Subcutaneous adipose tissue (tissue), 4 donors: Measurements from ENCODE around the gene B3GAT2. TPM values are rescaled to one million over a fixed set of nuclear protein-coding genes. Genes with fewer than 3 reads are reported as not detected.

Experiments
- total RNA-seq, 4 donors: library from RNA; depleted of rRNA; stranded (reverse); fragments of >200 nt; gene quantifications; one replicate each; pipeline ENCODE4 v1.1.0, GENCODE V29; 2016
- TF ChIP-seq, protein P1 (sequence below): fragments of 450-650 bp; IDR thresholded peaks from one replicate; pipeline ENCODE4 v1.5.1; 2016; ENCODE audit warnings: low read depth, mild to moderate bottlenecking, control low read depth, antibody characterized with exemption, moderate library complexity

The B3GAT2 gene
- total RNA-seq, 4 donors from 2014 or later, result not detected

DNA sequence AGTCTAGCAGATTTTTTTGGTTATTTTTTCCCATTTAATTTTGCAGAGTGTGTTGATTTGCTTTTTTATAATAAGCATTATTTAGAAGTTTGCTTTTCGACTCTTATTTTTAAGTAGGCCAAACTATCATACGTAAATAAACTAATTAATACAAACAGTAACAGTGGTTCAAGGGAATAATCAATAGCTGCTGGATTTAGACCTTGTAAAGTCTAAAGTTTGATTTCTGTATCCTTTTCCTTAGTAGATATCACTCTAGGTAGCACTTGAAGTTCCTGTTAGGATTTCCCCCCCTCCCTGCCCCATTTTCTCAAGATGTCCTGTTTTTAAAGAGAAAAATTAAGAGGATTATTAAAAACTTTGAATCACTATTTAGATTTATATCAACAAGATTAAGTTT is 136.1 kb downstream of the B3GAT2 start:
- TF ChIP-seq, protein P1, sequence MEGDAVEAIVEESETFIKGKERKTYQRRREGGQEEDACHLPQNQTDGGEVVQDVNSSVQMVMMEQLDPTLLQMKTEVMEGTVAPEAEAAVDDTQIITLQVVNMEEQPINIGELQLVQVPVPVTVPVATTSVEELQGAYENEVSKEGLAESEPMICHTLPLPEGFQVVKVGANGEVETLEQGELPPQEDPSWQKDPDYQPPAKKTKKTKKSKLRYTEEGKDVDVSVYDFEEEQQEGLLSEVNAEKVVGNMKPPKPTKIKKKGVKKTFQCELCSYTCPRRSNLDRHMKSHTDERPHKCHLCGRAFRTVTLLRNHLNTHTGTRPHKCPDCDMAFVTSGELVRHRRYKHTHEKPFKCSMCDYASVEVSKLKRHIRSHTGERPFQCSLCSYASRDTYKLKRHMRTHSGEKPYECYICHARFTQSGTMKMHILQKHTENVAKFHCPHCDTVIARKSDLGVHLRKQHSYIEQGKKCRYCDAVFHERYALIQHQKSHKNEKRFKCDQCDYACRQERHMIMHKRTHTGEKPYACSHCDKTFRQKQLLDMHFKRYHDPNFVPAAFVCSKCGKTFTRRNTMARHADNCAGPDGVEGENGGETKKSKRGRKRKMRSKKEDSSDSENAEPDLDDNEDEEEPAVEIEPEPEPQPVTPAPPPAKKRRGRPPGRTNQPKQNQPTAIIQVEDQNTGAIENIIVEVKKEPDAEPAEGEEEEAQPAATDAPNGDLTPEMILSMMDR, result no peak

DNA sequence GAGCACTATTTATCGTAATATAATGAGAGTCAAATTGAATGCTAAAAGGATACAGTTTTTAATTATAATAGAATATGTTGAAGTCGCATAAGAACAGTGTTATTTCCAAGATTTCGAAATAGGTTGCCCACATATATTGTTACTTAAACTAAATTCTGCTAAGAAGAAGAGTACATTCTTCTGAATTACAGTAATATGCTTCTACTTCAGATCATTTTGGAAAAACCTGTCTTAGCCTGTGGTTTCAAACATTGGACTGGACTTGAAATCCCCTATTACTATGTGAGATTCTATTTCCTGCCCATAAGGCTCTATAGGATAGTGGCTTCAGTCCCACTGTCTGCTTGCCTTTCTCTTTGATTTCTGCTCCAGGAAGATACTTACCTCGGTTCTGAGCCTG is 137.2 kb downstream of the B3GAT2 start:
- TF ChIP-seq, protein P1, result no peak

DNA sequence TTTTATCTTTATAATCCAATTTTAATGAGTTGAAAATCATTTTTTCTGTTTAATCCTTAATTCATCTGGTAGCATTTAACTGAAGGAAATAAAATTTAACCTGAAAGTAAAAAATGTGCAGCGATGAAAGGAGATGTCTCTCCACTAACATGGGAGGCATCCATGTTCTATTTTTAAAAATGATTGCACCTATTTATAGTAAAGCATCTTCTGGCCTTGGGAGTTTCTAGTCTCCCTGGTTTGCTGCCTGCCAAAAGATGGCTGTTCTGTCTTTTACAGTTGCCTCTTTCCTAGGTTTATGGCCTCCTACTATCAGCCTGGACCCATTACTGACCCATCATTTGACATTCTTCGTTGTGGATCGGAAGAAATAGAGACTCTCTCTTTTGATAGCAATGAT is 143.0 kb downstream of the B3GAT2 start:
- TF ChIP-seq, protein P1, result no peak

DNA sequence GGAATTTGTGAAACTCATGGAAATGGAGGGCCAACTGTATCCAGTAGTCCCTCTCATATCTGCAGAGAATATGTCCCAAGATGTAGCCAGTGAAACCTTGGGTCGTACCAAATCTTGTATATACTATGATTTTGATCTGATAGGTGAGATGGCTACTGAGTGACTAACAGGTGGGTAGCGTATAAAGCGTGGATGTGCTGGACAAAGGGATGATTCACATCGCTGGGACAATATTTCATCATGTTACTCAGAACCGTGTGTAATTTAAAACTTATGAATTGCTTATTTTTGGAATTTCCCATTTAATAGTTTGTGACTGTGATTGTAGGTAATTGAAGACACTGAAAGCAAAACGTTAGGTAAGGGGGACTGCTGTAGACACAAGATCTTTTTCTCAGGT is 145.1 kb downstream of the B3GAT2 start:
- TF ChIP-seq, protein P1, result no peak
